Adrenal gland (tissue), 12 donors: ENCODE measurements around the gene TMX1. TPM values are rescaled to one million over a fixed set of nuclear protein-coding genes. Genes with fewer than 3 reads are reported as not detected.

Source experiments
- DNase-seq, 7 donors: peaks; one replicate each; pipeline ENCODE4 v3.0.0-alpha.2; 2019 to 2020
- H3K27ac ChIP-seq, 5 donors: fragments of 200-600 bp; sonication (generic) in 4 of 5; 1 replicate in 3 of 5; 2 replicates in 2 of 5; pipeline versions ENCODE4 v1.5.1 to v1.8.0; 2016 to 2020; ENCODE audit warnings: mild to moderate bottlenecking in 1 of 5
- H3K27me3 ChIP-seq: fragments of 200-600 bp; 2 replicates; pipeline ENCODE4 v1.8.0; 2021
- H3K36me3 ChIP-seq, 2 donors: fragments of 200-600 bp; replicated peaks in 1 of 2; 1 replicate in 1 of 2; 2 replicates in 1 of 2; pipeline versions ENCODE4 v1.5.1 to v1.8.0; 2018 to 2022
- H3K4me1 ChIP-seq, 2 donors: fragments of 200-600 bp; replicated peaks in 1 of 2; 1 replicate in 1 of 2; 2 replicates in 1 of 2; pipeline versions ENCODE4 v1.5.1 to v1.8.0; 2018 to 2021
- H3K4me3 ChIP-seq, 4 donors: fragments of 200-600 bp; sonication (generic) in 3 of 4; one replicate each; pipeline ENCODE4 v1.5.1; 2016 to 2018
- H3K9me3 ChIP-seq, 3 donors: fragments of 200-600 bp; sonication (generic) in 1 of 3; replicated peaks in 1 of 3; 1 replicate in 2 of 3; 2 replicates in 1 of 3; pipeline versions ENCODE4 v1.5.1 to v1.8.0; 2016 to 2021
- POLR2A ChIP-seq, 2 donors: fragments of 450-650 bp; IDR thresholded peaks; one replicate each; pipeline ENCODE4 v1.6.1; 2017; ENCODE audit warnings: antibody characterized with exemption in 2 of 2, mild to moderate bottlenecking in 2 of 2, moderate library complexity in 1 of 2
- WGBS, 4 donors: extraction: QIAGEN DNeasy Blood & Tissue Kit in 2 of 4; methylation state at CpG; one replicate each; pipeline versions ENCODE4 v1.1.5 to v1.1.7; 2013 to 2017; 5-methylcytosine and 5-hydroxymethylcytosine counted together
- intact Hi-C, 2 donors: fragments of 100-400 bp; cut with DNase I; formaldehyde crosslinking; loops; one replicate each; pipeline versions ENCODE4 v1.14.1 to v1.15.0; 2022 to 2023
- polyA plus RNA-seq, 3 donors: library from polyadenylated mRNA; stranded (reverse); fragments of 200-250 nt in 2 of 3; fragments of 350-450 nt in 1 of 3; fragmentation: Illumina TruSeq in 1 of 3; extraction: RNeasy Lipid Tissue Mini Kit (QIAGEN cat#74804) in 1 of 3; gene quantifications; one replicate each; pipeline ENCODE4 v1.2.3, GENCODE V29; 2013 to 2014
- total RNA-seq, 9 donors: library from RNA; depleted of rRNA in 4 of 9; stranded (reverse); fragments of >200 nt in 4 of 9; fragments of 120-200 nt in 1 of 9; fragmentation: NEBNext Ultra II Directional in 1 of 9; extraction: Animal tissue kit (Norgen Biotek cat#: 25700) in 1 of 9; gene quantifications; one replicate each; pipeline versions ENCODE4 v1.1.0 to v1.2.4, GENCODE V29; 2013 to 2023
- TF ChIP-seq, protein P1 (sequence below), 6 experiments: fragments of 450-650 bp in 4 of 6; fragments of 200-600 bp in 2 of 6; sonication (generic) in 1 of 6; IDR thresholded peaks; 1 replicate in 5 of 6; 2 replicates in 1 of 6; pipeline versions ENCODE4 v1.5.1 to v1.8.0; 2016 to 2021; ENCODE audit warnings: antibody characterized with exemption in 6 of 6, mild to moderate bottlenecking in 2 of 6, moderate library complexity in 1 of 6
- donor health status: healthy with polysubstance abuse.
- donor health status: Bipolar disorder and iron deficiency.
- donor health status: DM: yes; HTN: yes; CAD: no.
- donor health status: DM: no; HTN: no; CAD: no.
- donor health status: DM: no; HTN: no; CAD: no.
- donor health status: DM: yes; HTN: yes; CAD: no.

Gene TMX1
- total and polyA plus RNA-seq, 12 donors: 4.2 to 43.1 (median 30.2) TPM

DNA sequence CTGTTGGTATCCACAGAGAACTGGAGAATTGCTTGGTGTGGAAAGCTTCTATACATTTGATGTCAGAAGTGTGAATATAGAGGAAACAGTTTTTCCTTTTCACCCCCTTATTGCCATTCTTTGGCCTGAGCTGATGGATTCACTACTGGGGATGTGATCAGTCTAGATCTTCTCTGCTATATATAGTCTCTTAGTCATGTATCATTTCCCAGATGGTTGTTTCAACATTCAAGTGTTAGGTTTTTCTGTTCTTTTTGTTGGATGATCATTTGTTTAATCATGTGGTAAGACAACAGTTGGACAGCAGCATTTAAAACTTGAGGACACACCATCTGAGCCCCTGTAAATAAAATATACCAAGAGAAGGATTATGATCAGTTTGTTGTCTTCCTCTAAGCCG is 29.6 kb downstream of the TMX1 start:
- H3K27me3 ChIP-seq: no peaks in the 10 kb centered on the region
- no peak overlapping the region for H3K27ac ChIP-seq
- no peaks in the 10 kb centered on the region for H3K36me3 ChIP-seq
- TF ChIP-seq, protein P1, sequence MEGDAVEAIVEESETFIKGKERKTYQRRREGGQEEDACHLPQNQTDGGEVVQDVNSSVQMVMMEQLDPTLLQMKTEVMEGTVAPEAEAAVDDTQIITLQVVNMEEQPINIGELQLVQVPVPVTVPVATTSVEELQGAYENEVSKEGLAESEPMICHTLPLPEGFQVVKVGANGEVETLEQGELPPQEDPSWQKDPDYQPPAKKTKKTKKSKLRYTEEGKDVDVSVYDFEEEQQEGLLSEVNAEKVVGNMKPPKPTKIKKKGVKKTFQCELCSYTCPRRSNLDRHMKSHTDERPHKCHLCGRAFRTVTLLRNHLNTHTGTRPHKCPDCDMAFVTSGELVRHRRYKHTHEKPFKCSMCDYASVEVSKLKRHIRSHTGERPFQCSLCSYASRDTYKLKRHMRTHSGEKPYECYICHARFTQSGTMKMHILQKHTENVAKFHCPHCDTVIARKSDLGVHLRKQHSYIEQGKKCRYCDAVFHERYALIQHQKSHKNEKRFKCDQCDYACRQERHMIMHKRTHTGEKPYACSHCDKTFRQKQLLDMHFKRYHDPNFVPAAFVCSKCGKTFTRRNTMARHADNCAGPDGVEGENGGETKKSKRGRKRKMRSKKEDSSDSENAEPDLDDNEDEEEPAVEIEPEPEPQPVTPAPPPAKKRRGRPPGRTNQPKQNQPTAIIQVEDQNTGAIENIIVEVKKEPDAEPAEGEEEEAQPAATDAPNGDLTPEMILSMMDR (IDR thresholded peaks at IDR 0.05): no peak
- TF ChIP-seq POLR2A (IDR thresholded peaks at IDR 0.05): no peak
- 78 to 100% (median 93%) methylated on average over 1 of the region's 1 CpG for WGBS, 4 donors
- no peak overlapping the region for H3K4me3 ChIP-seq
- H3K4me1 ChIP-seq: no peaks in the 10 kb centered on the region
- H3K9me3 ChIP-seq: no peaks in the 10 kb centered on the region
- no peak for DNase-seq
- intact Hi-C loops: no loop called here

DNA sequence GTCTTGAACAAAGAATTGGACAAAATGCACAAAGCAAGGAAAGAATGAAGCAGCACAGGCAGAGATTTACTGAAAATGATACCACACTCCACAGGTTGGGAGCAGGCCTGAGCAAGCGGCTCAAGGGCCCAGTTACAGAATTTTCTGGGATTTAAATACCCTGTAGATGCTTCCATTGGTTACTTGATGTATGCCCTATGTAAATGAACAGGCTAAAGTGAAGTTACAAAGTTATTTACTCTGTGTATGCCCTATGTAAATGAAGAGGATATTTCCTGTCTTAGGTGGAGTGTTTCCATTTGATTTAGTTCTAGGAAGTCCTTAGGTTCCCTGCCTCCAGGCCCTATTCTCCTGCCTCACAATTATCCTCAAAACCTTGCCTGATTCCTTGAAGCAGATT is 36.6 kb downstream of the TMX1 start:
- Histone ChIP-seq H3K9me3 (no peaks in the 10 kb centered on the region), H3K4me3 (no peak overlapping the region), H3K36me3 (no peaks in the 10 kb centered on the region), H3K4me1 (no peaks in the 10 kb centered on the region), H3K27ac (no peak overlapping the region), H3K27me3 (no peaks in the 10 kb centered on the region)
- WGBS, 4 donors: 98 to 100% (median 100%) methylated on average over 1 of the region's 1 CpG
- DNase-seq: no peak
- intact Hi-C loops: no loop called here
- no peak for TF ChIP-seq POLR2A (IDR thresholded peaks at IDR 0.05)
- TF ChIP-seq, protein P1 (IDR thresholded peaks at IDR 0.05): no peak

DNA sequence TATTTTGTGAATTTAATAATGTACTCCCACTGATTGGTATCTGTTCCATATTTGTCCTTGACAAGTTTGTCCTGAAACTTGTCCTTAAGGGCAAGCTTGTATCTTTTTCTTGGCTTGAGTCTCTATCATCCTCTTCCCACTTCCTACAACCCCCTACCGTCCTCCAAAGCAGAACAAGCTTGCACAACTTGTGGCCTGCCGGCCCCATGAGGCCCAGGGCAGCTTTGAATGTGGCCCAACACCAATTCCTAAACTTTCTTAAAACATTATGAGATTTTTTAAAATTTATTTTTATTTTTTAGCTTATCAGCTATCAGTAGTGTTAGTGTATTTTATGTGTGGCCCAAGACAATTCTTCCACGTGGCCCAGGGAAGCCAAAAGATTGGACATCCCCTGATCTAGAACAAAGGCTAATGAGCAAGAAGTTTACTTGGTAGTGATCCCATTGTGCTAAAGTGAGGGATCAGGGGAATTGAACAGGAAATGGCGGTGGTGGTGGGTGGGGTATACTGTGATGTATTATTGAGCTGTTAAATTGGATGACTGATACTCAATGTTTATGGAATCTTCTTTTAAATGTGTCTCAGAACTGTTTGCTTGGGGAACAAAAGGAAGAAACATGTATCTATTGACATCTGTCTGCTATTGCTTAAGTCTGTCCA is 37.8 kb downstream of the TMX1 start:
- no peaks in the 10 kb centered on the region for H3K4me1 ChIP-seq
- intact Hi-C loops: no loop called here
- WGBS, 4 donors: 62 to 76% (median 70%) methylated on average over 4 of the region's 4 CpGs
- no peak overlapping the region for H3K27ac ChIP-seq
- TF ChIP-seq, protein P1 (IDR thresholded peaks at IDR 0.05): no peak
- TF ChIP-seq POLR2A (IDR thresholded peaks at IDR 0.05): no peak
- no peaks in the 10 kb centered on the region for H3K27me3 ChIP-seq
- no peaks in the 10 kb centered on the region for H3K36me3 ChIP-seq
- DNase-seq: no peak
- no peak overlapping the region for H3K4me3 ChIP-seq
- H3K9me3 ChIP-seq: no peaks in the 10 kb centered on the region

DNA sequence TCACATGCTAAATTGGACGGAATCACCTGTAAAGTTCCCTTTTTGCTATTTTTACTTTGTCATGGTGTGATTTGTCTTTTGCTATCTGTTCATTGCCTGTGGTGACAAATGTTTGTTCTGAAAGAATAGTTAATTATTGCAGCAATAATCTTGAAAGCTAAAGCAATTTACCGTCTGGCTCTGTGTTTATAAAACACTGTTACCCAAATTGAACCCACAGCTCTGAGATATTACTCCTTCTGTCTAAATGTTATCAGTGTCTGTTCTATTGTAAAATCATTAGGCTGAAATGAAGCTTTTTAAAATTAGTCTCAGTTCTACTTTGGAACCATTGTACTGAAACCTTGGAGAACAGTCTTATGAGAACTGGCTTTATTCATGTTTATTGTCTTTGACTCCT is 42.5 kb downstream of the TMX1 start:
- DNase-seq: no peak
- H3K27ac ChIP-seq: no peak overlapping the region
- no peaks in the 10 kb centered on the region for H3K36me3 ChIP-seq
- no peaks in the 10 kb centered on the region for H3K9me3 ChIP-seq
- intact Hi-C loops: loop anchor here (5.0 to 10.0 kb wide), 3 partner anchors 372 to 495 kb away; partner anchors contain the start of gene FRMD6 (in 1 of the 2)
- no peaks in the 10 kb centered on the region for H3K27me3 ChIP-seq
- no peak overlapping the region for H3K4me3 ChIP-seq
- TF ChIP-seq, protein P1 (IDR thresholded peaks at IDR 0.05): no peak
- TF ChIP-seq POLR2A (IDR thresholded peaks at IDR 0.05): no peak
- H3K4me1 ChIP-seq: no peaks in the 10 kb centered on the region
- WGBS, 4 donors: 47 to 73% (median 64%) methylated on average over 2 of the region's 2 CpGs
